HepG2 (cell line): Measurements from ENCODE around the gene S1PR2.

ENCODE experiments used
- ARID2 ChIP-seq: sonication (generic); formaldehyde crosslinking; IDR thresholded peaks from 2 replicates; pipeline ENCODE4 v1.8.1; 2022; ENCODE audit warnings: mild to moderate bottlenecking, missing genetic modification reagents, borderline replicate concordance
- CEBPB ChIP-seq: IDR thresholded peaks from 2 replicates; pipeline ENCODE4 v1.6.1; 2011; ENCODE audit warnings: low read depth, low read length, improper control_type of control experiment, borderline replicate concordance
- ELF1 ChIP-seq: sonication (generic); formaldehyde crosslinking; IDR thresholded peaks from 2 replicates; pipeline ENCODE4 v1.4.0; 2020; ENCODE audit warnings: missing genetic modification reagents
- MTF2 ChIP-seq: sonication (generic); formaldehyde crosslinking; IDR thresholded peaks from 2 replicates; pipeline ENCODE4 v1.5.0; 2020; ENCODE audit warnings: missing genetic modification reagents, borderline replicate concordance
- POLR2A ChIP-seq, 2 experiments: IDR thresholded peaks; 2 replicates each; pipeline ENCODE4 v1.6.1; 2011; ENCODE audit warnings: low read depth in 2 of 2, low read length in 2 of 2, mild to moderate bottlenecking in 1 of 2, moderate library complexity in 1 of 2; ENCODE audit not compliant: insufficient read depth in 1 of 2
- SP2 ChIP-seq: sonication (generic); formaldehyde crosslinking; IDR thresholded peaks from 2 replicates; pipeline ENCODE4 v1.5.1; 2020; ENCODE audit warnings: mild to moderate bottlenecking, missing genetic modification reagents
- ZNF260 ChIP-seq: sonication (generic); formaldehyde crosslinking; IDR thresholded peaks from 2 replicates; pipeline ENCODE4 v1.4.0; 2020; ENCODE audit warnings: missing genetic modification reagents, low read depth, mild to moderate bottlenecking, borderline replicate concordance
- ZNF567 ChIP-seq: sonication (generic); formaldehyde crosslinking; IDR thresholded peaks from 2 replicates; pipeline ENCODE4 v1.8.1; 2023; ENCODE audit warnings: mild to moderate bottlenecking, missing genetic modification reagents, borderline replicate concordance
- ZNF605 ChIP-seq: sonication (generic); formaldehyde crosslinking; IDR thresholded peaks from 2 replicates; pipeline ENCODE4 v1.8.0; 2022; ENCODE audit warnings: mild to moderate bottlenecking, missing genetic modification reagents
- TF ChIP-seq, protein P1 (sequence below): sonication (generic); formaldehyde crosslinking; IDR thresholded peaks from 2 replicates; pipeline ENCODE4 v1.8.1; 2022; ENCODE audit warnings: low read depth, mild to moderate bottlenecking, missing genetic modification reagents
- TF ChIP-seq, protein P2 (sequence below): sonication (generic); formaldehyde crosslinking; IDR thresholded peaks from 2 replicates; pipeline ENCODE4 v1.5.0; 2020; ENCODE audit warnings: mild to moderate bottlenecking, missing genetic modification reagents, moderate library complexity
- TF ChIP-seq, protein P3 (sequence below): sonication (generic); formaldehyde crosslinking; conservative IDR thresholded peaks from 2 replicates; pipeline ENCODE4 v1.4.0; 2020; ENCODE audit warnings: mild to moderate bottlenecking, missing genetic modification reagents, moderate library complexity

DNA sequence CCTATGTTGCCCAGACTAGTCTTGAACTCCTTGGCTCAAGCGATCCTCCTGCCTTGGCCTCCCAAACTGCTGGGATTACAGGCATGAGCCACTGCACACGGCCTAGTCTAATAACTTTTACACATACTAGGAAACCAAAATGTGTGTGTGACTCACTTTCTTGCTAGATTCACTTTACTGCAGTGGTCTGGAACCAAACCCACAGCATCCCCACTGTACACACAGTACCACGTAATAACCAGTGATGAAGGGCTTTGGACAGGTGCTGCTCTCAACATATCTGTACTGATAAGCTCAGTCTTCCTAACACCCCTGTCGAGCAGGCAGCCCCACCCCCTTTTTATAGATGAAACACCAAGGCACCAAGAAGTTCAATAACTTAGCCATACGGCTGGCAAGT lies 41.5 kb downstream of the S1PR2 start:
- no peak for TF ChIP-seq ZNF260 (CRISPR knock-in tag)
- TF ChIP-seq ARID2 (CRISPR knock-in tag): no peak
- TF ChIP-seq POLR2A (IDR thresholded peaks at IDR 0.05; ENCODE audit: insufficient read depth in 1 of 2, low read depth in 2 of 2, low read length in 2 of 2): no peak
- no peak for TF ChIP-seq ZNF567 (CRISPR knock-in tag)
- TF ChIP-seq, protein P1, sequence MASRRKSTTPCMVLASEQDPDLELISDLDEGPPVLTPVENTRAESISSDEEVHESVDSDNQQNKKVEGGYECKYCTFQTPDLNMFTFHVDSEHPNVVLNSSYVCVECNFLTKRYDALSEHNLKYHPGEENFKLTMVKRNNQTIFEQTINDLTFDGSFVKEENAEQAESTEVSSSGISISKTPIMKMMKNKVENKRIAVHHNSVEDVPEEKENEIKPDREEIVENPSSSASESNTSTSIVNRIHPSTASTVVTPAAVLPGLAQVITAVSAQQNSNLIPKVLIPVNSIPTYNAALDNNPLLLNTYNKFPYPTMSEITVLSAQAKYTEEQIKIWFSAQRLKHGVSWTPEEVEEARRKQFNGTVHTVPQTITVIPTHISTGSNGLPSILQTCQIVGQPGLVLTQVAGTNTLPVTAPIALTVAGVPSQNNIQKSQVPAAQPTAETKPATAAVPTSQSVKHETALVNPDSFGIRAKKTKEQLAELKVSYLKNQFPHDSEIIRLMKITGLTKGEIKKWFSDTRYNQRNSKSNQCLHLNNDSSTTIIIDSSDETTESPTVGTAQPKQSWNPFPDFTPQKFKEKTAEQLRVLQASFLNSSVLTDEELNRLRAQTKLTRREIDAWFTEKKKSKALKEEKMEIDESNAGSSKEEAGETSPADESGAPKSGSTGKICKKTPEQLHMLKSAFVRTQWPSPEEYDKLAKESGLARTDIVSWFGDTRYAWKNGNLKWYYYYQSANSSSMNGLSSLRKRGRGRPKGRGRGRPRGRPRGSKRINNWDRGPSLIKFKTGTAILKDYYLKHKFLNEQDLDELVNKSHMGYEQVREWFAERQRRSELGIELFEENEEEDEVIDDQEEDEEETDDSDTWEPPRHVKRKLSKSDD (CRISPR knock-in tag): no peak
- TF ChIP-seq, protein P2, sequence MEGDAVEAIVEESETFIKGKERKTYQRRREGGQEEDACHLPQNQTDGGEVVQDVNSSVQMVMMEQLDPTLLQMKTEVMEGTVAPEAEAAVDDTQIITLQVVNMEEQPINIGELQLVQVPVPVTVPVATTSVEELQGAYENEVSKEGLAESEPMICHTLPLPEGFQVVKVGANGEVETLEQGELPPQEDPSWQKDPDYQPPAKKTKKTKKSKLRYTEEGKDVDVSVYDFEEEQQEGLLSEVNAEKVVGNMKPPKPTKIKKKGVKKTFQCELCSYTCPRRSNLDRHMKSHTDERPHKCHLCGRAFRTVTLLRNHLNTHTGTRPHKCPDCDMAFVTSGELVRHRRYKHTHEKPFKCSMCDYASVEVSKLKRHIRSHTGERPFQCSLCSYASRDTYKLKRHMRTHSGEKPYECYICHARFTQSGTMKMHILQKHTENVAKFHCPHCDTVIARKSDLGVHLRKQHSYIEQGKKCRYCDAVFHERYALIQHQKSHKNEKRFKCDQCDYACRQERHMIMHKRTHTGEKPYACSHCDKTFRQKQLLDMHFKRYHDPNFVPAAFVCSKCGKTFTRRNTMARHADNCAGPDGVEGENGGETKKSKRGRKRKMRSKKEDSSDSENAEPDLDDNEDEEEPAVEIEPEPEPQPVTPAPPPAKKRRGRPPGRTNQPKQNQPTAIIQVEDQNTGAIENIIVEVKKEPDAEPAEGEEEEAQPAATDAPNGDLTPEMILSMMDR: no peak
- TF ChIP-seq, protein P3, sequence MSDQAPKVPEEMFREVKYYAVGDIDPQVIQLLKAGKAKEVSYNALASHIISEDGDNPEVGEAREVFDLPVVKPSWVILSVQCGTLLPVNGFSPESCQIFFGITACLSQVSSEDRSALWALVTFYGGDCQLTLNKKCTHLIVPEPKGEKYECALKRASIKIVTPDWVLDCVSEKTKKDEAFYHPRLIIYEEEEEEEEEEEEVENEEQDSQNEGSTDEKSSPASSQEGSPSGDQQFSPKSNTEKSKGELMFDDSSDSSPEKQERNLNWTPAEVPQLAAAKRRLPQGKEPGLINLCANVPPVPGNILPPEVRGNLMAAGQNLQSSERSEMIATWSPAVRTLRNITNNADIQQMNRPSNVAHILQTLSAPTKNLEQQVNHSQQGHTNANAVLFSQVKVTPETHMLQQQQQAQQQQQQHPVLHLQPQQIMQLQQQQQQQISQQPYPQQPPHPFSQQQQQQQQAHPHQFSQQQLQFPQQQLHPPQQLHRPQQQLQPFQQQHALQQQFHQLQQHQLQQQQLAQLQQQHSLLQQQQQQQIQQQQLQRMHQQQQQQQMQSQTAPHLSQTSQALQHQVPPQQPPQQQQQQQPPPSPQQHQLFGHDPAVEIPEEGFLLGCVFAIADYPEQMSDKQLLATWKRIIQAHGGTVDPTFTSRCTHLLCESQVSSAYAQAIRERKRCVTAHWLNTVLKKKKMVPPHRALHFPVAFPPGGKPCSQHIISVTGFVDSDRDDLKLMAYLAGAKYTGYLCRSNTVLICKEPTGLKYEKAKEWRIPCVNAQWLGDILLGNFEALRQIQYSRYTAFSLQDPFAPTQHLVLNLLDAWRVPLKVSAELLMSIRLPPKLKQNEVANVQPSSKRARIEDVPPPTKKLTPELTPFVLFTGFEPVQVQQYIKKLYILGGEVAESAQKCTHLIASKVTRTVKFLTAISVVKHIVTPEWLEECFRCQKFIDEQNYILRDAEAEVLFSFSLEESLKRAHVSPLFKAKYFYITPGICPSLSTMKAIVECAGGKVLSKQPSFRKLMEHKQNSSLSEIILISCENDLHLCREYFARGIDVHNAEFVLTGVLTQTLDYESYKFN (CRISPR knock-in tag): no peak
- no peak for TF ChIP-seq SP2 (CRISPR knock-in tag)
- no peak for TF ChIP-seq ELF1 (CRISPR knock-in tag)
- TF ChIP-seq MTF2 (CRISPR knock-in tag): no peak
- no peak for TF ChIP-seq ZNF605 (CRISPR knock-in tag)
- TF ChIP-seq CEBPB: no peak
